ENCODE data around the gene SLC22A8.

Gene SLC22A8

GRCh38 chr11:63020671-63021291, 5.1 kb upstream of the SLC22A8 start:
- H3K27ac ChIP-seq: no peak overlapping the region
- peak; percentile 23; the same call in 1 of the 2 replicates for TF ChIP-seq CTCF (conservative IDR thresholded peaks at IDR 0.05)

- TF ChIP-seq CTCF (conservative IDR thresholded peaks at IDR 0.05): no peak
- no peak overlapping the region for H3K27ac ChIP-seq
These were observed 3.9 kb upstream of the SLC22A8 start for GRCh38 chr11:63019506-63019905.

- H3K27ac ChIP-seq: peak overlapping the region; percentile 7; the same call in 1 of the 2 replicates
- TF ChIP-seq CTCF (conservative IDR thresholded peaks at IDR 0.05): no peak
These were observed 1.8 kb upstream of the SLC22A8 start for GRCh38 chr11:63017306-63017974.

- TF ChIP-seq CTCF (conservative IDR thresholded peaks at IDR 0.05): no peak
- no peak overlapping the region for H3K27ac ChIP-seq
These were observed 1.1 kb downstream of the SLC22A8 start for GRCh38 chr11:63014408-63015055.

GRCh38 chr11:63012839-63013238, 2.8 kb downstream of the SLC22A8 start:
- H3K27ac ChIP-seq: no peak overlapping the region
- no peak for TF ChIP-seq CTCF (conservative IDR thresholded peaks at IDR 0.05)

- TF ChIP-seq CTCF (conservative IDR thresholded peaks at IDR 0.05): no peak
- H3K27ac ChIP-seq: no peak overlapping the region
These were observed 3.2 kb downstream of the SLC22A8 start for GRCh38 chr11:63012430-63012829.

GRCh38 chr11:63010934-63011439, 4.7 kb downstream of the SLC22A8 start:
- no peak for TF ChIP-seq CTCF (conservative IDR thresholded peaks at IDR 0.05)
- H3K27ac ChIP-seq: no peak overlapping the region

All from VCaP (cell line).